NB4 (cell line): ENCODE measurements around the gene WFDC13.
"Not testable (repeated sequence)": the region's sequence is repeated elsewhere in the genome, so short reads cannot be mapped to it uniquely, and the experiment has no call there.

Experiments
- CTCF ChIP-seq: IDR thresholded peaks from one replicate; pipeline ENCODE4 v1.5.1; 2012; ENCODE audit warnings: low read depth, low read length
- MAX ChIP-seq: IDR thresholded peaks from 2 replicates; pipeline ENCODE4 v1.6.1; 2011; ENCODE audit warnings: low read depth, low read length
- MYC ChIP-seq: IDR thresholded peaks from 2 replicates; pipeline ENCODE4 v1.6.1; 2011; ENCODE audit warnings: low read depth, low read length
- POLR2A ChIP-seq: IDR thresholded peaks from 2 replicates; pipeline ENCODE4 v1.6.1; 2011; ENCODE audit warnings: mild to moderate bottlenecking; ENCODE audit not compliant: insufficient read length; ENCODE audit errors: extremely low read depth

- not testable (repeated sequence) for TF ChIP-seq CTCF, POLR2A, MAX, MYC
These were observed 44.8 kb upstream of the WFDC13 start for GRCh38 chr20:45657038-45657437.
